HL-60 (cell line): Measurements from ENCODE around the gene SUSD1.

ENCODE experiments used
- DNase-seq, 2 experiments: peaks; one replicate each; pipeline ENCODE4 v3.0.0-alpha.2; 2010 to 2020; ENCODE audit warnings: low read depth in 1 of 2, low spot score in 1 of 2
- H3K27ac ChIP-seq: fragments of 250-450 bp; sonication (Bioruptor Pico); replicated peaks from 2 replicates; pipeline ENCODE4 v1.5.1; 2020; ENCODE audit warnings: mild to moderate bottlenecking, moderate library complexity
- H3K27me3 ChIP-seq: fragments of 250-450 bp; sonication (Bioruptor Pico); 2 replicates; pipeline ENCODE4 v1.5.1; 2021; ENCODE audit warnings: mild to moderate bottlenecking, moderate library complexity; ENCODE audit not compliant: insufficient read depth, poor library complexity, severe bottlenecking
- H3K4me3 ChIP-seq: replicated peaks from 2 replicates; pipeline ENCODE4 v1.5.1; 2011; ENCODE audit warnings: mild to moderate bottlenecking, control low read depth, low read length; ENCODE audit not compliant: insufficient read depth
- CTCF ChIP-seq: IDR thresholded peaks from one replicate; pipeline ENCODE4 v1.5.1; 2011; ENCODE audit warnings: low read length, control low read depth, inconsistent platforms; ENCODE audit not compliant: insufficient read depth
- GABPA ChIP-seq: IDR thresholded peaks from 2 replicates; pipeline ENCODE4 v1.6.1; 2012; ENCODE audit warnings: low read depth
- POLR2AphosphoS5 ChIP-seq: IDR thresholded peaks from 2 replicates; pipeline ENCODE4 v1.6.1; 2012; ENCODE audit warnings: low read depth
- REST ChIP-seq: IDR thresholded peaks from 2 replicates; pipeline ENCODE4 v1.6.1; 2012; ENCODE audit warnings: low read depth; ENCODE audit not compliant: insufficient replicate concordance
- SPI1 ChIP-seq: IDR thresholded peaks from 2 replicates; pipeline ENCODE4 v1.6.1; 2012; ENCODE audit warnings: low read depth, mild to moderate bottlenecking, borderline replicate concordance

SUSD1 gene

GRCh38 chr9:112173489-112174221 lies 1.4 kb downstream of the SUSD1 start:
- H3K27me3 ChIP-seq = no peaks in the 10 kb centered on the region
- H3K27ac ChIP-seq = peak overlapping the region; percentile 73
- no peak overlapping the region for H3K4me3 ChIP-seq
- DNase-seq = no peak
- no peak for TF ChIP-seq POLR2AphosphoS5
- TF ChIP-seq GABPA = no peak
- TF ChIP-seq REST = no peak
- TF ChIP-seq CTCF = no peak
- TF ChIP-seq SPI1 = no peak

GRCh38 chr9:112170968-112171367 lies 4.1 kb downstream of the SUSD1 start:
- DNase-seq = no peak
- no peak for TF ChIP-seq CTCF
- no peak for TF ChIP-seq POLR2AphosphoS5
- no peak for TF ChIP-seq REST
- no peak for TF ChIP-seq SPI1
- TF ChIP-seq GABPA = no peak
- no peaks in the 10 kb centered on the region for H3K27me3 ChIP-seq
- H3K4me3 ChIP-seq = no peak overlapping the region
- H3K27ac ChIP-seq = no peak overlapping the region

GRCh38 chr9:112170235-112170634 lies 4.9 kb downstream of the SUSD1 start:
- Histone ChIP-seq H3K27ac (no peak overlapping the region), H3K27me3 (no peaks in the 10 kb centered on the region), H3K4me3 (no peak overlapping the region)
- DNase-seq = no peak
- TF ChIP-seq SPI1 = no peak
- no peak for TF ChIP-seq REST
- no peak for TF ChIP-seq GABPA
- no peak for TF ChIP-seq POLR2AphosphoS5
- no peak for TF ChIP-seq CTCF
